ENCODE data around the gene ODC1.

ODC1 gene

DNA sequence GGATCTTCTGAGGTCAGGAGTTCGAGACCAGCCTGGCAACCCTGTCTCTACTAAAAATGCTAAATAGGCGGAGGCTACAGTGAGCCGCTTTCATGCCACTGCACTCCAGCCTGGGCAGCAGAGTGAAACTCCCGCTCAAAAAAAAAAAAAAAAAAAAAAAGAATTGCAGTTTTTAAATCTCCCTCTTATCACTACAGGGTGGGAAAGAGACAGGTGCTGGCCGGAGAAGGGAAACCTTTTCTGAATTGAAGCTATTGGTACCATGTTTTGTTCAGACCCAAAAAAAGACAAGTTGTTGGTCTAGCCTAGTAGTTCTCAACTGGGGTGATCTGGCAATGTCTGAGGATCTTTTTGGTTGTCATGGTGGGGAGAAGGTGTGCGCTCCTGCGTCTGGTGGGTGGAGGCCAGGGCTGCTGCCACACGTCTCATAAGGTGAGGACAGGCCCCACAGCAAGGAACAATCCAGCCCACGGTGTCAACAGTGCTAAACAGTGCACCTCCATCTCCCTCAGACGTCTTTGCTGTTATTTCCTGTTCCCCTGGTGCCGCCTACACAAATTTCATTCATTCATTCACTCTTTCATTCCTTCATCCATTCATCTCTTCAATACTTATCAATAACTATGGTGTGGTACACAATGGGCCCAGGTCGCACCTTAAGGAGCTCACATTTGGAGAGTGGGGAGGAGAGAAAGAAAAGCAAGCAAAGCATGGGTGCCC lies 28.8 kb upstream of the ODC1 start:
- H3K27ac ChIP-seq (ENCODE audit: extremely low read depth, low read depth, low read length), result no peak overlapping the region
- TF ChIP-seq ZNF664 (tag by site-specific recombination; IDR thresholded peaks at IDR 0.05) (no peak), MYNN (tag by site-specific recombination; IDR thresholded peaks at IDR 0.05; ENCODE audit: borderline replicate concordance) (no peak), ZNF768 (tag by site-specific recombination; IDR thresholded peaks at IDR 0.05) (no peak), ZNF514 (tag by site-specific recombination; IDR thresholded peaks at IDR 0.05) (no peak), GLI4 (tag by site-specific recombination; IDR thresholded peaks at IDR 0.05) (no peak), GFI1B (tag by site-specific recombination; IDR thresholded peaks at IDR 0.05) (no peak), ZNF155 (tag by site-specific recombination; IDR thresholded peaks at IDR 0.05) (no peak), ZNF175 (tag by site-specific recombination; IDR thresholded peaks at IDR 0.05) (no peak), ZBTB48 (tag by site-specific recombination; IDR thresholded peaks at IDR 0.05) (no peak), FEZF1 (tag by site-specific recombination; IDR thresholded peaks at IDR 0.05) (no peak), ZNF239 (tag by site-specific recombination; IDR thresholded peaks at IDR 0.05) (no peak)
- no peaks in the 10 kb centered on the region for H3K9me3 ChIP-seq (ENCODE audit: control insufficient read depth, insufficient read depth, low read depth, low read length)
- POLR2A ChIA-PET, result no interaction called here
- H3K36me3 ChIP-seq (ENCODE audit: control insufficient read depth in 2 of 2, insufficient read depth in 1 of 2, low read length in 2 of 2), result no peaks in the 10 kb centered on the region
- CTCF ChIA-PET, result no interaction called here
- H3K4me1 ChIP-seq (ENCODE audit: control insufficient read depth, insufficient read depth, low read length), result no peaks in the 10 kb centered on the region
- H3K4me3 ChIP-seq (ENCODE audit: low read depth, low read length), result no peak overlapping the region

- Histone ChIP-seq H3K27ac (ENCODE audit: extremely low read depth, low read depth, low read length) (no peak overlapping the region), H3K36me3 (ENCODE audit: control insufficient read depth in 2 of 2, insufficient read depth in 1 of 2, low read length in 2 of 2) (no peaks in the 10 kb centered on the region), H3K4me3 (ENCODE audit: low read depth, low read length) (no peak overlapping the region), H3K9me3 (ENCODE audit: control insufficient read depth, insufficient read depth, low read depth, low read length) (no peaks in the 10 kb centered on the region), H3K4me1 (ENCODE audit: control insufficient read depth, insufficient read depth, low read length) (no peaks in the 10 kb centered on the region)
- ChIA-PET CTCF (no interaction called here), POLR2A (no interaction called here)
- no peak for TF ChIP-seq KLF1 (tag by site-specific recombination; IDR thresholded peaks at IDR 0.05)
- TF ChIP-seq OVOL3 (tag by site-specific recombination; IDR thresholded peaks at IDR 0.05), result no peak
- TF ChIP-seq, protein P1, sequence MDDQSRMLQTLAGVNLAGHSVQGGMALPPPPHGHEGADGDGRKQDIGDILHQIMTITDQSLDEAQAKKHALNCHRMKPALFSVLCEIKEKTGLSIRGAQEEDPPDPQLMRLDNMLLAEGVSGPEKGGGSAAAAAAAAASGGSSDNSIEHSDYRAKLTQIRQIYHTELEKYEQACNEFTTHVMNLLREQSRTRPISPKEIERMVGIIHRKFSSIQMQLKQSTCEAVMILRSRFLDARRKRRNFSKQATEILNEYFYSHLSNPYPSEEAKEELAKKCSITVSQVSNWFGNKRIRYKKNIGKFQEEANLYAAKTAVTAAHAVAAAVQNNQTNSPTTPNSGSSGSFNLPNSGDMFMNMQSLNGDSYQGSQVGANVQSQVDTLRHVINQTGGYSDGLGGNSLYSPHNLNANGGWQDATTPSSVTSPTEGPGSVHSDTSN (CRISPR knock-in tag; IDR thresholded peaks at IDR 0.05), result no peak
- TF ChIP-seq ZNF518A (tag by site-specific recombination; conservative IDR thresholded peaks at IDR 0.05; ENCODE audit: low read depth), result no peak
- no peak for TF ChIP-seq ZNF514 (tag by site-specific recombination; IDR thresholded peaks at IDR 0.05)
- TF ChIP-seq IKZF3 (tag by site-specific recombination; IDR thresholded peaks at IDR 0.05), result no peak
- TF ChIP-seq ZBTB7A (tag by site-specific recombination; IDR thresholded peaks at IDR 0.05; ENCODE audit: low read depth), result no peak
- TF ChIP-seq ZNF48 (tag by site-specific recombination; IDR thresholded peaks at IDR 0.05), result no peak
- no peak for TF ChIP-seq ZNF416 (tag by site-specific recombination; IDR thresholded peaks at IDR 0.05)
- no peak for TF ChIP-seq ZNF560 (tag by site-specific recombination; IDR thresholded peaks at IDR 0.05; ENCODE audit: borderline replicate concordance)
- TF ChIP-seq, protein P2, sequence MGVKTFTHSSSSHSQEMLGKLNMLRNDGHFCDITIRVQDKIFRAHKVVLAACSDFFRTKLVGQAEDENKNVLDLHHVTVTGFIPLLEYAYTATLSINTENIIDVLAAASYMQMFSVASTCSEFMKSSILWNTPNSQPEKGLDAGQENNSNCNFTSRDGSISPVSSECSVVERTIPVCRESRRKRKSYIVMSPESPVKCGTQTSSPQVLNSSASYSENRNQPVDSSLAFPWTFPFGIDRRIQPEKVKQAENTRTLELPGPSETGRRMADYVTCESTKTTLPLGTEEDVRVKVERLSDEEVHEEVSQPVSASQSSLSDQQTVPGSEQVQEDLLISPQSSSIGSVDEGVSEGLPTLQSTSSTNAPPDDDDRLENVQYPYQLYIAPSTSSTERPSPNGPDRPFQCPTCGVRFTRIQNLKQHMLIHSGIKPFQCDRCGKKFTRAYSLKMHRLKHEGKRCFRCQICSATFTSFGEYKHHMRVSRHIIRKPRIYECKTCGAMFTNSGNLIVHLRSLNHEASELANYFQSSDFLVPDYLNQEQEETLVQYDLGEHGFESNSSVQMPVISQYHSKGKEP (tag by site-specific recombination; IDR thresholded peaks at IDR 0.05), result no peak
Observed at GRCh38 chr2:10475811-10476660, 27.9 kb upstream of the ODC1 start.
